ENCODE measurements around the gene HS3ST6.
"Not testable (repeated sequence)": the region's sequence is repeated elsewhere in the genome, so short reads cannot be mapped to it uniquely, and the experiment has no call there.

HS3ST6 gene

DNA sequence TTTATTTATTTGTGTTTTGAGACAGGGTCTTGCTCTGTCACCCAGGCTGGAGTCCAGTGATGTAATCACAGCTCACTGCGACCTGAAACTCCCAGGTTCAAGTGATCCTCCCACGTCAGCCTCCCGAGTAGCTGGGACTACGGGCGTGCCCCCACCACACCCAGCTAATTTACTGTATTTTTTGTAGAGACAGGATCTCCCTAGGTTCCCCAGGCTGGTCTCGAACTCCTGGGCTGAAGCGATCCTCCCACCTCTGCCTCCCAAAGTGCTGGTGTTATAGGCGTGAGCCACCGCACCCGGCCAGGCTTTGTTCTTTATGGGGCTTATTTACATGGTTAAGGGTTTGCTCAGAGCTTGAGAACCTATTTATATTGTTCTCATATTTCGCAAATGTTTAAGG is 40.4 kb downstream of the HS3ST6 start:
- no peak for DNase-seq (ENCODE audit: low spot score)

DNA sequence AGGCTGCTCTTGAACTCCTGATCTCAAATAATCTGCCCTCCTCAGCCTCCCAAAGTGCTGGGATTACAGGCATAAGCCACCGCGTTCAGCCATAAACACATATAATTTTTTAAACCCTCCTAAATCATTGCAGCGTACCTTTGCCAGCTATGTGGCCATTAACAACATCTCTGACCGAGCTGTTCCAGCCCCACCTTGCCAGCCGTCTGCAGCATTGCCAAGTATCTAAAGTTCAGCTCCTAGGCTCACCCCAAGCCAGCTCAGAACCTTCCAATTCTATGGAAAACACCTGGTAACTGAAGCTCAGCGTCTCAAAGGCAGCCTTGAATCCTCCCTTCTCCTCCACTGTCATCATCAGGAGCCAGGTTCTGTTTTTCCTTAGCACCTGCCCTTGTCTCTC is 41.1 kb downstream of the HS3ST6 start:
- no peak for DNase-seq (ENCODE audit: low spot score)

DNA sequence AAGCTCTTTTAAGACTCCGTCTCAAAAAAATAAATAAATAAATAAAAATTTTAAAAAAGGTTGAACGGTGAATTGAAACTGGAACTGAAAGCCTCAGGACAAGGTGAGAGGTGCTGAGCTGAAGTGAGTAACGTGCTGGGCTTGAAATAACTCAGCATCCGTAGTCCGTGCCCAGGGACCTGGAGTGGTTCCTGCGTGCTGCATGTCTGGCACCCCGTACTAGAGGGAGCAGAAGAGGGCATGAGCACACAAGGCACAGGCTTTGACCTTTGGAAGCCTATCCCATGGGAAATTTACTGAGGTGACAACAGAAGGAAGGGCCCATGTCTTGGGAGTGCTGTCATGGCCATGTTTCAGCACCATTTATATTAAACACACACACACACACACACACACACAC is 41.7 kb downstream of the HS3ST6 start:
- DNase-seq (ENCODE audit: low spot score) = no peak

DNA sequence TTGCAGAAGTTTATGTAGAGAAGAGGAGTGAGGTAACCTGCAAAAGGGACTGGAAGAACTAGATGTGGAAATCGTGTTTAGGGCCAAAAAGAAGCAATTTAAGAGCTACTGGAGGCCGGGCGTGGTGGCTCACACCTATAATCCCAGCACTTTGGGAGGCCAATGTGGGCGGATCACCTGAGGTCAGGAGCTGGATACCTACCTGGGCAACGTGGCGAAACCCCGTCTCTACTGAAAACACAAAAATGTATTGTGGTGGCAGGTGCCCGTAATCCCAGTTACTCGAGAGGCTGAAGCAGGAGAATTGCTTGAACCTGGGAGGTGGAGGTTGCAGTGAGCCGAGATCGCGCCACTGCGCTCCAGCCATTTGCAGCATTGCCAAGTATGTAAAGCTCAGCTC is 42.1 kb downstream of the HS3ST6 start:
- not testable (repeated sequence) for DNase-seq (ENCODE audit: low spot score)

DNA sequence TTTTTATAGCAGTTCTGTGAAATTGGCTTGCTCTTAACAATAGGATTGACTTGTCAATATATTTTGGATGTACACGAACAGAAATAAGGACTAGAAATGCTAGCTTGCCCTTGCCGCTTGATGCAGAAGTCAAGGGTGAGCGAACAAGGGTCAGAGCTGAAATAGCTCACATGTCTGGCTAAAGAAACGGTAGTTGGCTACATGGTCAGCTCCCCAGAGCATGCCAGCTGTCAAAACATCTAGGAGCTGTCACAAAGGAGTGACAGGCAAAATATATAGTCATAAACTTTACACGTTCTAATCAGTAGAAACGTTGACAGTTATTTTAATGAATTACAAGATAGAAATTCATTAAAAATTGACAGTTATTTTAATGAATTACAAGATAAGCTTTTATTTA is 43.4 kb downstream of the HS3ST6 start:
- no peak for DNase-seq (ENCODE audit: low spot score)

DNA sequence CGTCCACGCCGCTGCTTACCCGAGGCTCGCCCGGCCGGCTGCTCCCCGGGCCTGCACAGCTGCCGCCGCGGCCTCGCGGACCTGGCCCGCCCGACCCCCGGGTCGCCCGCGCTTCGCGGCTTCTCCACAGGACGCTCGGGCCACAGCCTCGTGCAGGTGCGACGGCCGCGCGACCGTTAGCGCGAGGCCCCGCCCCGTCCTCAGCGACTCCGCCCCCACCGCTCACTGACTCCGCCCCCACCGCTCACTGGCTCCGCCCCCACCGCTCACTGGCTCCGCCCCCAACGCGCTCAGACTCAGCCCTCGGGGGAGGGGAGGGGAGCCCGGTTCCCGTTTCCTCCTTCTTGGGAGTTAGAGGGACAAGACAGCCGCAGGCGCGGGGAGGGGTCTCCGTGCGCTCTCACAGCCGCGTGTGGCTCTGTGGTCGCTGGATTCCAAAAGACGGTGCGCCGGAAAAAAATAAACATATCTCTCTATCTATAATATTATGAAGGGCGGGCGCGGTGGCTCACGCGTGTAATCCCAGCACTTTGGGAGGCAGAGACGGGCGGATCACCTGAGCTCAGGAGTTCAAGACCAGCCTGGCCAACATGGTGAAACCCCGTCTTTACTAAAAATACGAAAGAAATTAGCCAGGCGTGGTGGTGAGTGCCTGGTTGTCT is 46.1 kb downstream of the HS3ST6 start, which contains the start of gene MEIOB:
Gene MEIOB, minus strand, starts transcription at position 191 of the 662 bp plus-strand sequence. CDS start 3,989 bp downstream, outside the sequence.
- DNase-seq (ENCODE audit: low spot score) = peak; percentile 83

DNA sequence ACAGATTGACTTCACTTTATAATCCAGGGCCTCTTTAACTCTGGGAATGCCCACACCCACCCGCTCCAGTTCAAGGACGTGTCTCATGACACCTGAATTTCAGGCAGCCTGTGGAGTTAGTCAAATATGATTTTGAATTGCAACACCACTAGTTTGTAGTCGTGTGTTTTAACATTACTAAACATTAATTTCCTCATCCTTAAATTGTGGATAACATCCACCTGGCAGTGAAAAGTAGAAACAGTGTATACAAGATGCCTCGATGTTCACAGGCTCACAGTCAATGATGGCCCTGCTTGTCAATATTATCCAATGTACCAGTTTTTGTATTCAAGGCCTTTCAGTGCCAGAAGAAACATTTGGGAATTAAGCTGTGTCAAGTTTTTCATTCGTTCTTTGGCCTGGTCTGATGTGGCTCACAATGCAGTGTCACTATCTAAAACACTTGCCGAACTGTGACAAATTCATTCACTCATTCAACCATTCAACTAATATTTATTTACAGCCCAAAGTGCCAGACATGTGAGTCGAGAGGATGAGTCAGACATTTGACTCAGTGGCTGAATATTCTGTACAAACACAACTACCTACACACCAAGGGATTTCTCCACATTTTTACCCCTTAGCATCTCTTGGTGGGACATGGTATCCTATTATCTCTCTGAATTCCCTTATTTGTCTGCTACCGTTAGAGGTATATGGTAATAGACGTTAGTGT is 47.7 kb downstream of the HS3ST6 start:
- DNase-seq (ENCODE audit: low spot score) = no peak

DNA sequence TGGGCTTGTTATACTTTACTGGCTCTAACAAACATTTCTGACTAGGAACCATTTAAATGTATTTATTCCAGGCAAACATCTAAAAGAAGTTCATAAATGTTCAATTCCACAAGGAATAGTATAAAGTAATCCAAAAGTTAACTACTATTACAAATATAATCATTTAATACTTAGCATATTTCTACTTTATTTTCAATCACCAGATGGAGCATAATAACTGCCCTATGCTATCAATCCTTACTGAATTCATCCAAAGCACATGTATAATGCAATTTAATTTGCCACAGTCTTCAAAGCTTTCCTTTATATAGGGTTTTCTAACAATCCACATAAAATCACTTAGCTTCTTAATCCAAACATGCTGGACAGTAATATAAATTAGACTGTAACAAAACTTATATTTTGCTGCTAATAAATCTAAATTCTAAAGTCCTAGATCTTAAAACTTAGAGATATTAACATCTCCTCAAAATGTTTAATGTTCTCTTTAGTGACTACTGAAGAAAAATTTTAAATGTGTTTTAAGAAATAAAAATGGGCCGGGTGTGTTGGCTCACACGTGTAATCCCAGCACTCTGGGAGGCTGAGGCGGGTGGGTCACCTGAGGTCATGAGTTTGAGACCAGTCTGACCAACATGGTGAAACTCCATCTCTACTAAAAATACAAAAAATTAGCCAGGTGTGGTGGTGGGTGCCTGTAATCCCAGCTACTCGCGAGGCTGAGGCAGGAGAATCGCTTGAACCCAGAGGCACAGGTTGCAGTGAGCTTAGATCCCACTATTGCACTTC is 52.1 kb downstream of the HS3ST6 start:
- no peak for DNase-seq (ENCODE audit: low spot score)

DNA sequence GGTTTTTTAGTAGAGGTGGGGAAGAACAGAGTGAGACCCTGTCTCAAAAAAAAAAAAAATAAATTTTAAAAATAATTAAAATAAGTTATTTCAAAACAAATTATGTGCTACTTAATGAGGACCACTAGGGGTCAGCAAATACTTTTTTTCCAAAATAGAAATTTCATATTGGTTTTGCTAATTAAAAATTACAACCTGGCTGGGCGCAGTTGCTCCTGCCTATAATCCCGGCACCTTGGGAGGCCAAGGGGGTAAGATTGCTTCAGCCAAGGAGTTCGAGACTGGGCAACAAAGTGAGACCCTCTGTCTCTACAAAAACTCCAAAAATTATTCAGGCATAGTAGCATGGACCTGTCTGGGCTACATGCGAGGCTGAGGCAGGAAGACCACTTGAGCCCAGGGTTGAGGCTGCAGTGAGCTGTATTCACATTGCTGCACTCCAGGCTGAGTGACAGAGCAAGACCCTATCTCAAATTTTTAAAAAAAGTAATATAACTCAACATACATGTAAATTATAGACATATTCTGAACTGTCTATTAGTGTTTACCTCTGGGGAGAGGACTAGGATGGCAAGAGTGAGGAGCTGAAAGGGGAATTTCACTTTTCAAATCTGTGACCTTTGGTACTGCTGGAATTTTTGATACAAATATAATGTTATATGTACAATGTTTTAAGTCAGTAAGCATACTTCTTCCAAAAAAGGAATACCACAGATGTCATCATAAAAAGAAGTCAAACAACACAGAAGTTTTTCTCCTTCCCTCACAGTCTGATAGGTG is 54.3 kb downstream of the HS3ST6 start:
- no peak for DNase-seq (ENCODE audit: low spot score)

DNA sequence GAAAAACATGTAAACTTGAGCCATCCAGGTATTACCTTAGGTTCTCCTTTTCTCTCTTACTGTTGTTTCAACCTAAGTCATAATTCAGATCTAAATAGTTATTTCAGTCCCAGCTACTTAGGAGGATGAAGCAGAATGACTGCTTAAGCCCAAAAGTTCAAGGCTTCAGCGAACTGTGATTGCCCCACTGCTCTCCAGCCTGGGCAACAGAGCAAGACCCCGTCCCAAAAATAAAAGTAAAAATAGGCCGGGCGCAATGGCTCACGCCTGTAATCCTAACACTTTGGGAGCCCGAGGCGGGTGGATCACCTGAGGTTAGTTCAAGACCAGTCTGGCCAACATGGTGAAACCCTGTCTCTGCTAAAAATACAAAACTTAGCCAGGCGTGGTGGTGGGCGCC is 55.8 kb downstream of the HS3ST6 start:
- no peak for DNase-seq (ENCODE audit: low spot score)

DNA sequence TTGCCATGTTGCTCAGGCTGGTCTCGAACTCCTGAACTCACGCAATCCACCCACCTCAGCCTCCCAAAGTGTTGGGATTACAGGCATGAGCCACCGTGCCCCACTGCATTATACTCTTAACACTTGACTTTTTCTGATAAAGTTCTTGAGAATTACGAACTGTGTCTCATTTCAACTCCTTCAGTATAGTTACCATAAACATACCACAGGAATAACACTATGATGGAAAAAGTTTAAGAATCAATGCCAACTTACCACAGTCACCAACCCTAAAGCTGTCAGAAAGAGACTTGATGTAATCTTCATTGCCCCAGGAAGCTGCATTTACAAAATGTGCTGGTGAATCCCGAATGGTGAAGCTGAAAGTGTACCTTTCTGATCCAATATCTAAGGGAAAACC is 56.5 kb downstream of the HS3ST6 start:
- no peak for DNase-seq (ENCODE audit: low spot score)
